Erythroblast (primary cell): ENCODE data around the gene MED8.

Experiments
- DNase-seq, 2 experiments: peaks; one replicate each; lab custom pipeline; 2025; lab: John Stamatoyannopoulos, UW
- GATA1 ChIP-seq: IDR thresholded peaks from 2 replicates; pipeline ENCODE4 v1.6.1; 2011; ENCODE audit warnings: low read depth, mild to moderate bottlenecking, control low read depth, low read length, moderate library complexity
- POLR2A ChIP-seq: IDR thresholded peaks from 2 replicates; pipeline ENCODE4 v1.6.1; 2011; ENCODE audit warnings: mild to moderate bottlenecking, low read length

MED8 gene

DNA sequence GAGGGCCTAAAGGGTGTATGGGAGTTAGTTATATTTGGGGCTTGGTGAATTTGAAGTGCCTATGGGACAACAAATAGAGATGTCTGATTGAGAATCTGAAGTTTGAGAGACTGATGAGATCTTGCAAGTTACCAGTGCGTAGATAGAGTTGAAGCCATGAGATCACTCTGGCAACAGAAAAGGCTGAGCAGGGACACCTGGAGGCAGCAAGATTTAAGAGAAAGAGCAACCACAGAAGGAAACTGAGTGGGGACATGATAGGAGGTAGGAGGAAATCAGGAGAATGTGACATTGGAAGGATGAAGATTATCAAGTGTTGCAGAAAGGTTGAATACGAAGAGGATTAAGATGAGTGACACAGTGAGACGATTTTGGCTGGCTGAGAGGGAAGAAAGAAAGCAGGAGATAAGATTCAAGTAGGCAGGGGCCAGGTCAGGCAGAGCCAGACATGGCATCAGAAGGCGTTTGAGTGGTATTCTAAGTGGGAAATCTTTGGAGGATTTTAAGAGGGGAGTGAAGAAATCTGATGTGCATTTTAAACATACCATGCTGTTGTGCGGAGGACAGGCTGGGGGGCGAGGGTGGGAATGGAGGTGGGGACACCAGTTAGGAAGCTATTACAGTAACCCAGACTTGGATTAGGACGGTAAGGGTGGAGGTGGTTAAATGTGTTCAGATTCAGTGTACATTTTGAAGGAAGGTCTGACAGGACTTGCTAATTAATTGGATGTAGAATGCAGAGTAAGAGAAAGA is 55.0 kb downstream of the MED8 start:
- TF ChIP-seq GATA1 (no peak), POLR2A (no peak)
- no peak for DNase-seq
